CD1c-positive myeloid dendritic cell (primary cell): ENCODE data around the gene CPSF3.

ENCODE experiments used
- DNase-seq: peaks from one replicate; pipeline ENCODE4 v3.0.0-alpha.2; 2016; ENCODE audit errors: extremely low spot score

The CPSF3 gene

DNA sequence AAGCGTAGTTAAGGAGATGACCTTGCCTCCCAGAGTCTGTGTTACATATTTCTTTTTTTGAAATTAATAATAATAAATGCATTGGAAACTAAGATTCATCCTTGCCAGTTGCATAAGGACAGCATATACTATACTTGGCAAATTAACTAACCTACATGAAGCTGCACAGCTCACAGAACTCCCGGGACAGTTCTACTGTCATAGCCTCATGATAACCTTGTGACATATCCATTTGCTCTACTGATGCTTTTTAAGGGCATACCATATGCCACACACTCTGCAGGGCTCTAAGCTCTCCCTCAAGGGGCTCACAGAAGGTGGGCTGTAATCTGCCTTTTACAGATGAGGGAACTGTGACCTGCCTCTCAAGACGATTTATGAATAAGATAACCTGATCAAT, 3.9 kb upstream of the CPSF3 start:
- DNase-seq: no peak

DNA sequence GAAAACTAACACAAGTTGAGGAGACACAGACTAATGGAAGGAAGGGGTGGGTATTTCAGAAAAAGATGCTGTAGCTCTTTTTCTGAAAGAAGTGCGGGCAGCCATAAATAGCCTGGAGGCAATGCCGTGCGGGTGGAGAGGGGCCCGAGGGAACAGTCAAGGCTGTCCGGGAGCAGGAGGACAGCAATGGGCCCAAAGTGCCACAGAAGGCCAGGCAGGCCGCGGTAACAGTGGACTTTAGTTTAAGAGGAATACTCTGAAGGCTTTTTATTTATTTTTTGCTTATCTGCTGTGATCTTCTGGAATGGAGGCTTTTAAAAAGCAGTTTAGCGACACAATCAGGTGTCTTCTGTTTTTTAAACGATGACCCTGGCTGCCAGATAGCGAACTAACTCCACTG, 3.0 kb upstream of the CPSF3 start:
- no peak for DNase-seq

DNA sequence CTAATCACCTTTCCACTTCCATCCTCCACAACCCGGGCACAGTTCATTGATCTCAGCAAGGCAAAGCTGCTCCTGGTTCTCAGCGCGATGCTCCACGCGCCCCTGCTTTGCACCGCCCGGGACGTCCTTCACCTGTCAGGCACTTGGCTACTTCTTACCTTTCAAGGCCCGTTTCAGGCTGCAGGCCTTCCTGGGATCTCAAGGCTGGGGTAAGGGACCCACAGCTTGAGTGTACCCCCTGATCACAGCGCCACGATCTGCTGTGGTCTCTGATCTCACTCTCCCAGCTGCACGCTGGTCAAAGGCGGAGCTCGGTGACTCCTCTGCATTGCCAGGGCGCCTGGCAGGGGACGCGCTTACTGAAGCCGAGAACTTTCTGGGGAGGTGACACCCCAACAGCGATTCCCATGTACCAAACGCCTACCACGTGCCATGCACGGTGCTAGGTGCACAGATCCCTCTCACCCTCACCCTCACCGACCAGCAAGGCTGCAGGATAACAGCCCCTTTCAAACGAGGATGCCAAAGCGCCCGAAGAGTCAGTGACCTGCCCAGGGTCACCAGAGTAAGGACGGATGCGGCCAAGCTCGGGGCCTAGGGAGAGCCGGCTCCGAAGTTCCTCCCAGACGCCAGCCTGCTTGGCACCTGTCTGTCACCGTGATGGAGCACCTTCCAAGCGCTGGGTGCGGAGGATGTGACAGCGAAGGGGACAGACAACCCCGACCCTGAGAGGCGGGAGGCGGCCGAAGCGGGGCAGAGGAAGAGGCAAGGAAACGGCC, 944 bp upstream of the CPSF3 start:
- peak; percentile 32 for DNase-seq

DNA sequence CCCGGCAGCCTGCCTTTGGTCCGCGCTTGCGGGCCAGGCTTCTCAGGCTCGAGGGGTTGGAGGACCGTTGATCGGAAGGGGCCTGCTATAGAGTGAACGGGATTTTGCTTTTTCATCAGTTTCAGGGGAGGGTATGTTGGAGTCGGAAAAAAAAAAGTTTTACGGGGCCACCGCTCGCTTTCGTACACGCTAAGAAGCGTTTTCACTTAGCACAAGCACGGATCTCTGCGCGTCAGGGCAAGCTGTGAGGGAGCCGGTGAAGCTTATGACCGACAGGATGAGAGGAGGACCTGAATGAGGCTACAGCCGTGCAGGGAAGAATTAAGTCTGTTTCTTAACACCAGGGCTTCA, 443 bp downstream of the CPSF3 start:
- DNase-seq: peak; percentile 7

DNA sequence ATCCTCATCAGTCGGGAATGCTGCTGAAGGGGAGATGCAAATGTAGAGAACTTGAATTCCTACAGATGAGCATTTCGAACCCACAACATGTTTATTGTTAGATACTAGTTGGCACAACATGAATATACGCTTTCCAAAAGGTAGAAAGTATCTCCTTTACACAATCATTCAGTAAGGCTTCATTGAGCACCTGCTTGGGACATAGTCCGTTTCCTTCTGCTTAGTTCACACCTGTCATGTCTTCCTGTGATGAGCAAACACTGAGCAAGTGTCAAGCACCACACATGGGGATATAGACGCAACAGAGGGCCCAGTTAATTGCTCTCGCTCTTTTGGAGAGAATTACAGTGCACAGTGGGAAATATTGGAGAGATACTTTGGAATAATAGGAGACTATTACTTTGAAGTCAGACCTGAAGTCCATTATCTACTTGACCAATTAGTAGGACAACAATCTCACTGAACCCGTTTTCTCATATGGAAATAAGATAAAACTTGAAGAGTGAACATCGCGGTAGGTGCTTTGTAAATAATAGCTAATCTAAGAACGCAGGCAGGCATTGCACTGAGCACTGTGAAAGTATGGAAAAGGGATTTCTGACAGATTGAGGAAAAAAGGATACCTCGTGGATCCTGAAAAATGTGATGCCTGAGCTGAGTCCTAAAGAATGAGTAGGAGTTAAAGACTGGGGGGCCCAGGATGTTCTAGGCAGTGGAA, 1.2 kb downstream of the CPSF3 start:
- no peak for DNase-seq

DNA sequence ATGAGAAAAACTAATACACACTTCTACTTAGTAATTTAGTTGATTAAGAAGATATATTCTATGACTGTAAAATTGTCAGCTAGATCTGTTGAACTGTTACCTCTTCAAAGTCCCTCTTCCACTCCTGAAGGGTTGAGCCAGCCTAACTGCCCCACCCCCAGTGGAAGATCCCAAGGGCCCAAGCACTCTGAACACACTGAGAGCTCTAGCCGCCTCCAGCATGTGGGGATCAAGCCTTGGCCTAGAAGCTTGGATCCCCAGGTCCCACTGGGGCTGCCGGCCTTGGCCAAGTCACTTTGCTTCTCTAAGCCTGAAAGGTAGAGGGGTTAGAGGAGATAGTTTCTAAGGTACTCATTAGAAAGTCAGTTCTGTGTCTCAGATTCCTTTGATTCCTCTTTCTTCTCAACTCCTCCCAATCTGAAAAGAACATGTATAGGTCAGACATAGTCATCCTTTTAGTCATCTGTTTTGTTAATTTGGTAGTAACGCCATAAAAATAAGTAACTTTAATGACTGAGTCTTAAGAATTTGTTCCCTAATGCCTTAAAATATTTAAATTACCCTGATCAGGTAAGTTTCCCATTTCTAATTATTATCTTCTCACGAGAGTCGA, 5.6 kb downstream of the CPSF3 start:
- DNase-seq: no peak

DNA sequence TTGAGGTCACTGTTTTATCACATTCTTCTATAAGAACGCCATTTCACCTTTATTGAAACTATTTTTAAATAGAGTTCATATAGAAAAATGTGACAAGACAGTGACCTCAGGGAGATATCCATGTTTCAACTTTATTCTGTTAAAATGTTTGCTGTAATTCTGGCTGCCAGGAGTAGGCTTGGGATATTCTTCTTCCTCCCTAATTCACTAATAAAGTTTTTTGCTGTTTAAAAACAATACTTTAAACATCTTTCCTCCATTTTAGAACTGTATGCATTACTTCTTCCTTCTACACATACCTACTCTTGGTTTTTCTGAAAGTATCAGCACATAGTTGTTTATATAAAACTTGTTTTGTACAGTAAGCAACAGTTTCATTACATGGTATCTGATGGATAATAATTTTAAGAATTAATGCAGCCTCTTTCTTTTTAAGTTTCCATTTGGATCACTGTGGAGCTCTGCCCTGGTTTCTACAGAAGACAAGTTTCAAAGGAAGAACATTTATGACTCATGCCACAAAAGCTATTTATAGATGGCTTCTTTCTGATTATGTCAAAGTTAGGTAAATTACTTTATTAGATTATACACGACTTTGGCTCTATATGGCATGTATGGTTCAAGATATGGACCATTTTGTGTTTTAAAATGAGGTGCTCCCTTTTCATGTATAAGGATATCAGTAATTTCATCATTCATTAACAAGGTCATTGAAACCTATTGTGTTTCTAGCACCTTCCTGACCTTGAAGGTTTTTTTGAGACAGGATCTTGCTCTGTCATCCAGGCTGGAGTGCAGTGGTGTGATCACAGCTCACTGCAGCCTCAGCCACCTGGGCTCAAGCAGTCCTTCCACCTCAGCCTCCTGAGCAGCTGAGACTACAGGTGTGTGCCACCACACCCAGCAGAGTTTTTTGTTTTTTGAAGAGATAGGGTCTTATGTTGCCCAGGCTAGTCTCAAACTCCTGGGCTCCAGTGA, 7.2 kb downstream of the CPSF3 start:
- no peak for DNase-seq

DNA sequence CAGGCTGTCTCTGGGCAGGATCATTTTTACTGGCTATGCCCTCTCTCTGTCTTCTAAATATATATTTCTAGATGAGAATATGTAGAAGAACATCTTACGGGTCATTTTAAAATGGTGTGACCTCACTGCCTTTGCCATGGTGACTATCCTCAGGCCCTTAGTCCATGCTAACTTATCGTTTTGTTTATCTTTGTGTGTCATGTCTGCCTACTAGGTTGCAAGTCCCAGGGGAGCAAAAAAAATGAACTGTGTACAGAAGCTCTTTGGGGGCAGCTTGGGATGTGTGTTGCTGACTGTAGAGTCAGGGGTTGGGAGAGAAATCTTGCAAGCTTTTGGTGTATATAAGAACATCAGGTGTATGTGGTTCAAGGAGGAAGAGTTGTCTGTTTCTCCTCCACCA, 11.0 kb downstream of the CPSF3 start:
- no peak for DNase-seq

DNA sequence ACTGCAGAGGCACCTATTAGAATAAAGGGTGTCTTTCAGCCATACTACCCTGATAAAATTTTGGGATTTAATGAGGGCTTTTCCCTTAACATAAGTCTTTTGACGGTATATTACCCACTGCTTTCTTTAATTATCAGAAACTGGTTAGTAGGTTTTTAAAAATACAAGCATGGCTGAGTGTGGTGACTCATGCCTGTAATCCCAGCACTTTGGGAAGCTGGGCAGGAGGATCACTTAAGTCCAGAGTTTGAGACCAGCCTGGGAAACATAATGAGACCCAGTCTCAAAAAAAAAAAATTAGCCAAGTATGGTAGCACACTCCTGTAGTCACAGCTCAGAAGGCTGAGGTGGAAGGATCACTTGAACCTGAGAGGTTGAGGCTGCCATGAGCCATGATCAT, 16.1 kb downstream of the CPSF3 start:
- no peak for DNase-seq

DNA sequence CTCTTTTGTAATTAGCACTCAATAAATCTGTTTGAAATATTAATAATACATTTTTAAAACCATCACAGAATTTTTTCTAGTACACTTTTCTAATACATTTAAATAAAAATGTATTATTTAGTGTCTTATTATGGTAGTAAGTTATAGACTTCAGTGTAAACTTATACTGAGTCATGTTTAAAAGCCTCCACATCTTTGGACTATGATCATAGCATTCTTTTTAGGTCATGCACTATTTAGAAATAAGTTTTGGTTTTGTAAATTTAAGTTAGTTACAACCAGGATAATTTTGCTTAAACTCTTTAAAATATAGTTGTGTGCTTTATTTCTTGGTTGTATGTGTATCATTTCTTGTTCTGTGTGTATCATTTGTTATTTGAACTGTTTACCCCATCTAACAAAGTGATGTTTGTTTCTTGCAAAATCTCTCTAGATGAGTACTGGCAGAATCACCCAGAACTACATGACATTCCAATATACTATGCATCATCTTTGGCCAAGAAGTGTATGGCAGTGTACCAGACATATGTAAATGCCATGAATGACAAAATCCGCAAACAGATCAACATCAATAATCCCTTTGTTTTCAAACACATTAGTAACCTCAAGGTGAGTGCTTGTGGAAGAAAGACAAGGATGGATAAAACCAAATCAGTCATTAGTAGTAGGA, 16.7 kb downstream of the CPSF3 start:
- no peak for DNase-seq

DNA sequence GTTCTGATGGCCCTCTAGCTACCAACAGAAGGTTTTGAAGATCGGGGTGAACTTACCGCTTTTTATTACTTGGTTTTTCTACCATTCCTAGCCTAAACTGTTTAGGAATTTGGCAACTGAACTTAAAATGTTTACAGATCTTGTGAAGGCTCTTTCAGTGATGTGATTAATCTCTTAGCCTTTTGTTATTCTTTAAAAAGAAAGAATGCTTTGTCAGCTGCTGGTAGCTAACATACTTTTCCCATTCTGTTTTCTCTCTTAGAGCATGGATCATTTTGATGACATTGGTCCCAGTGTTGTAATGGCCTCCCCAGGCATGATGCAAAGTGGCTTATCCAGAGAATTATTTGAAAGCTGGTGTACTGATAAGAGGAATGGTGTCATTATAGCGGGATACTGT, 18.1 kb downstream of the CPSF3 start:
- DNase-seq: no peak

DNA sequence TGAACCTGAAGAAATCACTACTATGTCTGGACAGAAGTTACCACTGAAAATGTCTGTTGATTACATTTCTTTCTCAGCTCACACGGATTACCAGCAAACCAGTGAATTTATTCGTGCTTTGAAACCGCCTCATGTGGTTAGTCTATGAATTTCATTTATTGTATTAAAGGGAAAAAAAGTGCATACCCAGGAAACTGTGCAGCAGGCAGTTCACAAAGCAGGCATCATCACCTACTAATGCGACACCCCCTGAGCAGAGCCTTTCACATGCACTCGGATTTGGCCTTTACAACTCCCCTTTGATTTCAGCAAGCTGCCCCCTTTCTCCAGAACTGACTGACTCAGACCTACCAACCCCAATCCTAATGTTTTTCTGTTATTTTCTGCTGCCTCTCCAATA, 20.1 kb downstream of the CPSF3 start:
- DNase-seq: no peak

DNA sequence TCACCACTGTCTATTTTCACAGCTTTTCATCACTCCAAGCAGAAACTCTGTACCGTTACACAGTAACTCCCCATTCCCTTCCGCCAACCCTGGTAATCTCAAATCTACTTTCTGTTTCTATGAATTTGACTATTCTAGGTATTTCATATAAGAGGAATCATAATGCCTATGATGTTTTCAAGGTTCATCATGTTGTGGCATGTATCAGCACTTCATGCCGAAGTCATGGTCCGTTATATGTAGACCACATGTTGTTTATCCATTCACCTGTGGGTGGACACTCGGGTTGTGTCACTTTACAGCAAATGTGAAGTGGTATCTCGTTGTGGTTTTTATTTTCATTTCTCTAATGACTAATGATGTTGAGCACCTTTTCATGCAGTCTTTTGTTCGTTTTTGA, 21.6 kb downstream of the CPSF3 start:
- DNase-seq: no peak

DNA sequence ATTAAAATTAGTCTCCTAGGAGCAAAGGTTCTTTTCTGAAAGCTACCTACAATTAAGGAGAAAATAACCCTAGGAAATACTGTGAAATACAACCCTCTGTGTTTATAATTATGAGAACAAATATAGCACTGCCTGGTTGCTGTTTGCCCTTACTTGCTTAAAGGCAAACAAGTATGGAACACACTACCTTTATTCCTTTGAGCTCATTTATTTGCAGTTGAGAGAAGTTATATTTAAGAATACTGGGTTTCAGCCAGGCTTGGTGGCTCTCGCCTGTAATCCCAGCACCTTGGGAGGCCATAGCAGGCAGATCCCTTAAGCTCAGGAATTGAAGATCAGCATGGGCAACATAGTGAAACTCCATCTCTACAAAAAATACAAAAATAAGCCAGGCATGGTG, 27.8 kb downstream of the CPSF3 start:
- no peak for DNase-seq

DNA sequence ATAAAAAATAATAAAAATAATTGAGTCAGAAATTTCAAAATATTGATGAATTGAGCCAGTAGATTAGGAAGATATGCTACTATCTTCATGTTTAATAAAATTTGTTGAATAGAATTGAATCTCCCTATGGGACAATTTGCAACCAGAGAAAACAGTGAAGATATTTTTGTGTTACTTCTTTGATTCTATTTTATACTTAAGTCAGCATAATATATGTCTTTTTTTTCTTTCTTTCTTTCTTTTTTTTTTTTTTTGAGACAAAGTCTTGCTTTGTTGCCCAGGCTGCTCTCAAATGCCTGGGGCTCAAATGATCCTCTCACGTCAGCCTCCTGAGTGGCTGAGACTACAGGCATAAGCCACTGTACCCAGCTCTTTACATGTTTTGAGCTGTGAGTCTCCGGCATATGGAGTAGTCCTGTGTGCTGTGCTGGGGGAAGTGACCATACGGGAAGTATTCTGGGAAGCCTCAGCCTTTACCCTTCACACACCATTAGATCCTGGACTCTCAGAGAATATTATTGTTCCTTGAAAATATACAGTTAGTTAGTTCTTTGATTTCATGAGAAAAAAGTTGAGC, 37.1 kb downstream of the CPSF3 start:
- DNase-seq: no peak

DNA sequence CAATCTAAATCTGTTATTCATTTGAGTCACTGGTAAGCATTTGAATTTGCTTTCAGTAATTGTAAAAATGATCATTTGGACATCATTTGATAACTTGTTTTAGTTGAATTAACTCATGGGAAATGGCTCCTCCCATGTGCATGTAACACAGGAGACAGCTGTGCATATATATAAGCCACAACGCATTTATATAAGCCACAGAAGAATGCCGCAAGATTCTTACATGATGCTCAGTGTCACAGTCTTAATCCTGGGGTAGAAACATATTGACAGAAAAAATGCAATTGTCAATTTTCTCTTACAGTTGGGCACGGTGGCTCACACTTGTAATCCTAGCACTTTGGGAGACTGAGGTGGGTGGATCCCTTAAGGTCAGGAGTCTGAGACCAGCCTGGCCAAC, 37.6 kb downstream of the CPSF3 start:
- no peak for DNase-seq

DNA sequence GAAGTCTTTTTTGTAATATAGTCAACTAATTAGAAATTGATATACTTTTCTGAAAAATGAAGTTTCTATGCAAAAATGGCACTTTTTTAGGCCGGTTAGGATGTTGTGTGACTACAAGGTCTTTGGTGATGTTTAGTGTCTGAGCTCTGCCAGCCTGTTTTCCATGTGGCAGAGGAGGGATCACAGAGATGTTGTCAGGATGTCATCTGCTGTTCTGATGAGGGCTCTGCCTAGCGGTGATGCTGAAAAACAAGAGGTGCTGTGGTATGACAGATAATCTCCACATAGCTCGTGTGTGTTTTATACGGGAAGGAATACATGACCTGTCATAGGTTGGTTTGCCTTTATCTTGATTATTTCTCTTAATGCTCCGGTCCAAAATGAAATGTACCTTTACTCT, 38.9 kb downstream of the CPSF3 start:
- DNase-seq: no peak

DNA sequence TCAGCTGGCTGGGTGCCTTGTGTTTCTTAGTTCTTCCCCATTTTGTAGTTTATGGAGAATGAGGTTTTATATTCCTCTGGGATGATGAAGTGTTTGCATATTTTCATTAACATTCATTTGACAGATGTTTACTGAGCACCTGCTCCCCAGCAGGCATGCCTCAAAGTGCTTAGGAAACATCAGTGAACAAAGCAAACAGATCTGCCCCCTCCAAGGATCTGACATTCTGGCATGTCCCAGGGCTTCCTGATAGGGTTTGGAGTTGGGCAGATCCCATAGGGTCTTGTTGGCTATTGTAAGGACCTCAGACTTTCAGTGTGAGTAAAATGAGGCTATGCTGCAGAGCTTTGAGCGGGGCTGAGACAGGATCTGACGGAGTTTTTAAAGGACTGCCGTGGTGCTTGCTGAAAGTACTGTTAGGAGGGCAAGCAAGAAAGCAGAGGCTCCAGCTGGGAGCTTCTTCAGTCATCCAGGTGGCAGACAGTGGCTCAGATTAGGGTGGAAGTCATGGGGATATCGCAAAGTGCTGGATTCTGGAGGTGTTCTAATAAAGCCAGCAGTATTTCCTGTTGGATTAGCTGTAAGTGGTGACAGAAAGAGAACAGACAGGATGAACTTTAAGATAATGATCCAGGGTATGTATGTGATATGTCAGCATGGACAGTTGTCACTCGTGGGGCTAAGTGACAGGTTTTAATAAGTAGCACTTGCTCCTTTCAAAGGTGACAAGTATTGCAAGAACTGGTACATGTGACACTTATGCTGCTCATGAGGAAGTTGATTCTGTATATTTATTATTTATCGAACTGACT, 39.6 kb downstream of the CPSF3 start:
- DNase-seq: no peak

DNA sequence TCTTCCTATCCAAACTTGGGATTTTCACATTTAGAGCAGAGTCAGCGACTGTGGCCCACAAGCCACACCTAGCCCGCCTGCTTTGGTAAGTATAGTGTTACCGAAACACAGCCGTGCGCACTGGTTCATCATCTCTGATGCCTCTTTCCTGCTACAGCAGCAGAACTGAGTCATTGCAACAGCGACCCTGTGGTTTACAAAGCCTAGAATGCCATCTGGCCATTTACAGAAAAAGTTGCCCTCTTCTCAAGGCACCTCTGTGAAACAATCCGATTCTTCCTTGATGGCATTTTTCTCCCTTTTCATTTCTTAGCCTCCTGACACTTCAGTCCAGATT, 40.2 kb downstream of the CPSF3 start:
- no peak for DNase-seq

DNA sequence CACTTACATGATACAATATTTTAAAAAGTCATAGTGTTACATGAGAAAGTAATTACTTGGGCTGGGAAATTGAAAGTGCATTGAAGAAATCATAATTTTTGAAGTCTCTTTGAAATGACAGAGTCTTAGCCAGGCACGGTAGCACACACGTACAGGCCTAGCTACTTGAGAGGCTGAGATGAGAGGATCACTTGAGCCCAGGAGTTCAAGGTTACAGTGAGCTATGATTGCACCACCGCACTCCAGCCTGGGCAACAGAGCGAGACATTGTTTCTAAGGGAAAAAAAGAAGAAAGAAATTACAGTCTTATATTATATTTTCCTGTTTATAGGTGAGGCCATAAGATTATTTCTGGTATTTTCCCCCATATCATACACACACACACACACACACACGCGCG, 41.7 kb downstream of the CPSF3 start:
- no peak for DNase-seq
